Measurements from ENCODE around the gene BABAM2. TPM values are rescaled to one million over a fixed set of nuclear protein-coding genes. Genes with fewer than 3 reads are reported as not detected.

The BABAM2 gene
- total and polyA plus RNA-seq, 9 of the 15 experiments (the other 6 are each of a cell fraction or from before 2014, with no cell fraction given), result 10.9 to 37.4 (median 25.6) TPM

DNA sequence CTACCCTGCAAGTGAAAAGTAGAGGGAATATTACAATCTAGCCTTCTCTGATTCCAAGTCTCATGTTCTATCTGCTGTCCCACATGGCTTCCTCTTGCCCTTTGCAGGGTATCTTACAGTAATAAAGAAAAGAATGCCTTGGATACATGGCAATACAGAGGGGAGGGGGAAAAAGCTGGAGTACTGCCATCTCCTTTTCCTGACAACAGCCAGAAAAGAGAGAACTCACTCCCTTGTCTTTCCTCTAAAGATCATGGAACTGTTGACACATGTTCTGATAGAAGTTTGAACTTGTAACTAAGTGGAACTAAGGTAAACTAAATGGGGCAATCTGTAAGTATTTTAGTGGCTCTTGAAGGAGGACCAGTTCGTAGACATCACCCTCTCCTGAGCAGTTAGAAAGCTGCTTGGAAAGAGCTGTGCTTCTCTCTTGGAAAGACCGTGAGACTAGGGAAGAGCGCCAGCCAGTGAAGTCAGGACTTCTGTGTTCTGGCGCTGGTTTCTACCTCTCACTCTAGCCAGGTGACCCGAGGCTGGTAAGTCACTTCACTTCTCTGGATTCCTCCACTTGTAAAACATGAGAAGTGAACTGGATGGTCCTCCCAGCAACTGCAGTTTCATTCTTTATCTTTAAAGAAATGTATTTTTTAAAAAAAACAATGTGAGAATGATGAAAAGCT, 259.8 kb downstream of the BABAM2 start (continued):
- TF ChIP-seq, protein P1, sequence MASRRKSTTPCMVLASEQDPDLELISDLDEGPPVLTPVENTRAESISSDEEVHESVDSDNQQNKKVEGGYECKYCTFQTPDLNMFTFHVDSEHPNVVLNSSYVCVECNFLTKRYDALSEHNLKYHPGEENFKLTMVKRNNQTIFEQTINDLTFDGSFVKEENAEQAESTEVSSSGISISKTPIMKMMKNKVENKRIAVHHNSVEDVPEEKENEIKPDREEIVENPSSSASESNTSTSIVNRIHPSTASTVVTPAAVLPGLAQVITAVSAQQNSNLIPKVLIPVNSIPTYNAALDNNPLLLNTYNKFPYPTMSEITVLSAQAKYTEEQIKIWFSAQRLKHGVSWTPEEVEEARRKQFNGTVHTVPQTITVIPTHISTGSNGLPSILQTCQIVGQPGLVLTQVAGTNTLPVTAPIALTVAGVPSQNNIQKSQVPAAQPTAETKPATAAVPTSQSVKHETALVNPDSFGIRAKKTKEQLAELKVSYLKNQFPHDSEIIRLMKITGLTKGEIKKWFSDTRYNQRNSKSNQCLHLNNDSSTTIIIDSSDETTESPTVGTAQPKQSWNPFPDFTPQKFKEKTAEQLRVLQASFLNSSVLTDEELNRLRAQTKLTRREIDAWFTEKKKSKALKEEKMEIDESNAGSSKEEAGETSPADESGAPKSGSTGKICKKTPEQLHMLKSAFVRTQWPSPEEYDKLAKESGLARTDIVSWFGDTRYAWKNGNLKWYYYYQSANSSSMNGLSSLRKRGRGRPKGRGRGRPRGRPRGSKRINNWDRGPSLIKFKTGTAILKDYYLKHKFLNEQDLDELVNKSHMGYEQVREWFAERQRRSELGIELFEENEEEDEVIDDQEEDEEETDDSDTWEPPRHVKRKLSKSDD (conservative IDR thresholded peaks at IDR 0.05; ENCODE audit: low read length), result no peak
- TF ChIP-seq ZFPM2 (CRISPR knock-in tag; IDR thresholded peaks at IDR 0.05) (no peak), MBD2 (IDR thresholded peaks at IDR 0.05; ENCODE audit: borderline replicate concordance, low read depth) (no peak), TAF9B (IDR thresholded peaks at IDR 0.05; ENCODE audit: partially characterized antibody) (no peak)

DNA sequence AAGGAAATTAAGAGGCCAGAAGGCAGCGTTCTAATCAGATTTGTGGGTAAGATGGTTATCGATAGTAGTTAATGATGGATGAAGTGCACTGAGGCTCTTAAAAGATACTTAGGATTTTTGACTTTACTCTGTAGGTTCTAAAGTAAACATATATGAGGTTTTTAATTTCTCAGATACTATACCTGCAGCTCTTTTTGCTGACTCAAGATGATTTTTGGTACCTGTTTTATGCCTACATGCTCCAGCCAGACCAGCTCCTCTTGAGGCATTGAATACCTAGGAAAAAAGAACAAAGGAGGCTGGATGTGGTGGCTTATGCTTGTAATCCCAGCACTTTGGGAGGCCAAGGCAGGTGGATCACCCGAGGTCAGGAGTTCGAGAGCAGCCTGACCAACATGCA, 260.5 kb downstream of the BABAM2 start:
- intact Hi-C loops (cut with micrococcal nuclease), result no loop called here
- no peak overlapping the region for H3K4me2 ChIP-seq (ENCODE audit: insufficient read depth, low read length)
- no peak overlapping the region for H3K9ac ChIP-seq (ENCODE audit: insufficient read depth in 1 of 2, low read depth in 2 of 2, low read length in 2 of 2)
- CTCF ChIA-PET (ENCODE audit: low intra/inter-chr PET ratio), result no interaction called here
- no peak for FAIRE-seq
- WGBS (ENCODE audit: insufficient coverage, low coverage, missing lambda C conversion rate), result 41% methylated on average over 4 of the region's 4 CpGs
- no peak for DNase-seq (ENCODE audit: extremely low read depth in 1 of 4, low spot score in 3 of 4)
- no peaks in the 10 kb centered on the region for H3K9me1 ChIP-seq (ENCODE audit: control insufficient read depth, insufficient read depth, low read length)
- no peak for ATAC-seq
- H3K79me2 ChIP-seq (ENCODE audit: control insufficient read depth, insufficient read depth, low read length), result no peaks in the 10 kb centered on the region
- TF ChIP-seq MAFF (IDR thresholded peaks at IDR 0.05; ENCODE audit: low read length) (peak; percentile 16; the same call in 1 of the 2 replicates), C11orf30 (IDR thresholded peaks at IDR 0.05; ENCODE audit: low read depth) (peak; percentile 33; the same call in 1 of the 2 replicates), RAD21 (CRISPR knock-in tag; conservative IDR thresholded peaks at IDR 0.05 in 1 of 2, IDR thresholded peaks at IDR 0.05 in 1 of 2) (no peak), NFE2L1 (tag; IDR thresholded peaks at IDR 0.05; ENCODE audit: borderline replicate concordance, low read depth) (no peak), ZNF316 (IDR thresholded peaks at IDR 0.05) (0 out of 2 replicates have a peak, but pooled peaks have one; percentile 33), MAFK (IDR thresholded peaks at IDR 0.05; ENCODE audit: low read length) (peak; percentile 23; the same call in 1 of the 2 replicates)
- no peak overlapping the region for H3K4me3 ChIP-seq
- H3K27me3 ChIP-seq (ENCODE audit: control insufficient read depth in 2 of 2, insufficient read depth in 2 of 2, low read length in 2 of 2), result no peaks in the 10 kb centered on the region
- H3K4me1 ChIP-seq (replicated peaks in 1 of 2; ENCODE audit: control insufficient read depth in 2 of 2, insufficient read depth in 2 of 2, low read length in 2 of 2), result no peaks in the 10 kb centered on the region
- H4K20me1 ChIP-seq (replicated peaks; ENCODE audit: control insufficient read depth, insufficient read depth, low read length), result no peaks in the 10 kb centered on the region
- no peak overlapping the region for H2AFZ ChIP-seq (ENCODE audit: low read depth, low read length)
- in situ Hi-C loops (cut with MboI), result no loop called here
- H3K36me3 ChIP-seq (ENCODE audit: control insufficient read depth, insufficient read depth, low read length), result no peaks in the 10 kb centered on the region
- peaks cover 9% of the 10 kb centered on the region; the same call in 1 of the 2 replicates for H3K9me3 ChIP-seq (replicated peaks; ENCODE audit: control insufficient read depth, insufficient read depth, low read depth, low read length)
- no TSS peak for BruUV-seq (replicated peaks)
- no peak overlapping the region for H3K27ac ChIP-seq (ENCODE audit: extremely low read depth, low read depth, low read length)
- POLR2A ChIA-PET, result no interaction called here
